Measurements from ENCODE around the gene CCSER1.

Gene CCSER1

DNA sequence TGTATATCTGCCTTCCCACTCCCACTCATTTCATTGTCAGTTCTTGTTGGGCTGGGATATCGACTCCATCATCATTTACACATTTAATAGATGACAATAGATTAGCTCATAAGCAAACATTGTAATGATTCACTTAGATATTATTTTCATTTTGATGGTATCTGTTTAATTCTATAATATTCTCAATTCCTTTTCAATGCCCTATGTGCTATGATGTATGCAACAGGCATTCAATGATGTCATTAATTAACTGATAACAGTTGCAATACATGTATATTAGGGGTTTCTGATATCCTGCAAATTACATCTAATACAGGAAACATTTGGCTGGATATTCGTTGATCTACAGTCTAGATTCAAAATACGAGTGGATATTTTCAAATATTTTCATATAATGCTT, 850.5 kb downstream of the CCSER1 start:
- no peak for FAIRE-seq

DNA sequence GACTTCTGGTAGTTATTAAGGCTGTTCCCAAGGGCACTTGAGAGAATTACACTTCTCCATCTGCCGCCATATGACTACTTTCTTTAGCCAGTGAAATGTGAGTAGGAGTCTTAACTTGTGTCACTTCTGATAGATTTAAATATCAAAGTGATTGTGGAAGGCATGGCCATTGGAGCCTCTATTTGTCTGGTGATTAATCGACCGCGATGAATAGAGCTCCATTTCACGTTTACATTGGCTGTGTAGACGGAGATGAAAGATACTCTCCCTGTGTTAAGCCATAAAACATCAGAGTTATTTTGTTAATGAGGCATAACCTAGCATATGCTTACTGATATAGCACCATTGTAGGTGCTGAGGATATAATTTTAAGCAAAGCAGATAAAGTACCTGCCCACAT, 852.4 kb downstream of the CCSER1 start:
- no peak for FAIRE-seq

DNA sequence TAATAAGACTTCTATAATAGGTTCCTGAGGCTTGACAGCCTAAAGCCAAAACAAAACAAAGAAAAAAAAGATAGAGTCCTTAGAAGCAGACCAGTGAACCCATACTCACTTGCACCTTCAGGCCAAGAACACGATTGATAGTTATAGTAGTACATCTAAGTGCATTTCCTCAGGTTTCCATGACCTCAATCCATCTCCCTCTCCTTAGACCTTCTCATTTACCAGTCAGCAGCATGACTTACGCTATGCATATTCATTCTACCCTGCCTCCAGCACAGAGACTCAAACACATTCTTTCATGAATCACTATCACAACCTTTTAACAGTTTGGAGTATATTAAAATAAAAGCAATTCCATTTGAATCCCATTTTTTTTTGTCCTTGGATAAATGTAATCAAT, 855.6 kb downstream of the CCSER1 start:
- no peak for FAIRE-seq

GRCh38 chr4:90990284-90990683, 863.1 kb downstream of the CCSER1 start:
- FAIRE-seq: no peak

GRCh38 chr4:90992213-90992612, 865.0 kb downstream of the CCSER1 start:
- no peak for FAIRE-seq

DNA sequence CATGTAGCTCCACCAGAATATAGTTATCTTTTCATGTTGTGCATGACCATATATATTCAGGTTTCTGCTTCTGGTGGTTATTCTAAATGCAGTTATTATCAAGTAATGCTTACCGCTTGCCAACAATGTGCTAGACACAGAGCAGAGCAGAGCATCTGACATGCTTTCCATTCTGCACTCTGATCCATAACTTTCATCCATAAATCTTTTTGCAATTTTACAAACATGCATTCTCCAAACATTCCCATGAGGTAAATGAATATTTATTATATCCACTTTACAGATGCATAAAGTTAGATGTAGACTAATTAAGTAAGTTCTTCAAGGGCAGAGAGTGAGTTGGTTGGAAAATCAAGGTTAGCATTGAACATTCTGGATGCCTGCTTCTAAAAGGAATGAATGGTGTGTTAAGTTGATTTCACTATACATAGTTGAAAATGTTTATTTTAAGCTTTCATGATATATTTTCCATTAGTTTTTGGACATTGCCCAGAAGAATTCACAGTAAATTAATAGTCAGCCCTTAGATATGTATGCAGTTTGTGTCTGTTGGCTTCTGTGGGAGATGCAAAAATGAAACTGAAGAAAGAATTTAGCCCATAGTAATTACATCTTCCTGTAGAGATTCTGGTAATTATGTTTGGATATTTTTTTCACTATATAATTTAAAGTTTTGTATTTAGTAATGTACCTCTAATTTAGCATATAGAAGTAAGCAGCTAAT, 867.8 kb downstream of the CCSER1 start:
- FAIRE-seq: no peak

- FAIRE-seq: no peak
Measured at GRCh38 chr4:90995996-90996395, 868.8 kb downstream of the CCSER1 start.

DNA sequence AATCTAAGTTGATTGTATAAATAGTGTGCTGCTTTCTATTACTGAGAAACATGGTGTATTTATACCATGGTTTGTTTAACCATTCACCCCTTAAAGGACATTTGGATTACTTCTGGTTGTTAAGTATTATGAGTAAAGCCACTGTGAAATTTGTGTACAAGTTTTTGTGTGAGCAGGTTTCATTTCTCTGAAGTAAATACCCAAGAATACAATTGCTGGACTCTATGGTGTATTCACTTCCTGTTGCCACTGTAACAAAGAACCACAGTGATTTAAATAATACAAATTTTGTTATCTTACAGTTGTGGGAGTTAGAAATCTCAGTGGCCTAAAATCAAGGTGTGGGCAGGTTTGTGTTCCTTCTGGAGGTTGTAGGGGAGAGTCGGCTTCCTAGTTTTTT, 869.6 kb downstream of the CCSER1 start:
- FAIRE-seq: no peak

DNA sequence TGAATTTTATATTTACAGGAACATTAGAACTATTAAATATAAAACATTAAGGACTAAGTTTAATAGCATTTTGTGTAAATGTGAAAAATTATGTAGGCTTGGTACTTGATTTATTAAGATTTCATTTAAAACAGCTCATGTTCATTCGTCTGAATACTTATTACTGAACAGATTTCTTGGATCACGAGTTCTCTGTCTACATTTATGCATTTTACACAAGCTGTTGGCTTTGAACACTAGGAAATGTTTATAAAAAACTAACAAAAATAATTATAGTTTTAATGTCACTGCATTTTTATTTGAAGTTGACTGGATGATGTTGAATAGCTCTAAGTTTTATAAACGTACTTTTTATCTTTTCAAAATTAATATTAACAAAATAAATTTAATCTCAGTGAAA, 888.7 kb downstream of the CCSER1 start:
- no peak for FAIRE-seq

DNA sequence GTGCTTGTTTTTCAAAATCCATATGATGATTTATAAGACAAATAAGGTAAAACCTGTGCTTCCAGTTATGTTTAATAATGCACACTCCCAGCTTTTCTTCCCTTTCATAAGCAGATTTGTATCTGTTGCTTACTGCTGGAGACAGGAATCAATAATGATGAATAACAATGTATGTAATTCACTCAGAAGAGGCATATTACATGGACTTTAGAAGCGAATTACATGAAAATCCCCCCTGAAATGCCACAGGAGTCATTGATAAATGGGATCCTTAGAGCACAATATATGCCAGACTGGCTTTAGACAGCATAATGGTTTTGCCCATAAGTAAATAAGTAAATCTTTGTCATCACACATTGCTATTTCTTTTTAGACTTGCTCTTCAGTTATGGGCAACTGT, 892.3 kb downstream of the CCSER1 start:
- no peak for FAIRE-seq

GRCh38 chr4:91025241-91026148, 898.3 kb downstream of the CCSER1 start:
- no peak for FAIRE-seq

GRCh38 chr4:91028228-91028627, 901.0 kb downstream of the CCSER1 start:
- no peak for FAIRE-seq

GRCh38 chr4:91031761-91032160, 904.6 kb downstream of the CCSER1 start:
- FAIRE-seq: no peak

DNA sequence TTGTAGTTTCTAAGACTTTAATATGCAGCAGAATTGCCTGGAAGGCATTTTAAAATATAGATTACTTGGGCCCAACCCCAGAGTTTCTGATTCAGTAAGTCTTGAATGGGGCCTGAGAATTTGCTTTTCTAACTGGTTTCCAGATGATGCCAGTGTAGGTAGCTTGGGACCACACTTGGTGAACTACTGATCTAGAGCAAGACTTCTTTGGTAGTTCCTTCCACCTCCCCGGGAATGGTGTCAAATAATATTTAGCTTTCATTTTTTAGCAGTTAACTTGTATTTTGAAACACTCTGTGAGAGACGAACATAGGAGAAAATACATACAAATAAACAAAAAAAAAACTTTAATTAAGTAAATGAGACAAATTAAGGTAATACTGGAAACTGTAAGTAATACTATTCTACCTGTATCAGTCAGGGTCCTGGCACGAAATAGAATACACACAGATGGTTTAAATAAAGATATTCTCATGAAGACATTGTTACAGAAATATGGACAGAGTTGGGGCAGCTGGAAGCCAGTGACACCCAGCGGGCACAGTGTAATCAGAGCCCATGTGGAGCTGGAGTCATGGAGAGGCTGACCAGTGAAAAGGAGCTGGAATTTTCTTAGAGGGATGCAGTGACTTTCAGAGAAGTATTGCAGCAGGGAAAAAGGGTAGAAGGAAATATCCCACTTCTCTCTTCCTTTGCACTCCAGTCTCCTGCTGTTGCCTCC, 905.7 kb downstream of the CCSER1 start:
- FAIRE-seq: no peak

DNA sequence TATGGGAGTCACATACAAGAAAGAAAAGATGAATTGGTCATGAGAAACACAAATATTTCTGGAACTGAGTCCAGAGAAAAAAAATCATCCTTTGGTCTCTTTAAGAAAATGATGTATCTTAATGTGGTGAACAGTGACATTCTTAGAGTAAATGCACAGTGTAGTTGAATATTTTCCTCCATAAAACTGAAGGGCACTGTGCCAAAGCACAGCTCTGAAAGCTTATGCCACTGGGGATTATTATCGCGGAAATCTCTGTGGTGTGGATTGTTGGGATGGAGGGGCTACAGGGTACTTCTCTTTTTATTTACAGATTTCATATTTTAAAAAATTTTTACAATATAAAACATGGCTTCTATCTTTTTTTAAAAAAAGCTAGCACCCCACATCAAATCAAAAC, 908.1 kb downstream of the CCSER1 start:
- no peak for FAIRE-seq

DNA sequence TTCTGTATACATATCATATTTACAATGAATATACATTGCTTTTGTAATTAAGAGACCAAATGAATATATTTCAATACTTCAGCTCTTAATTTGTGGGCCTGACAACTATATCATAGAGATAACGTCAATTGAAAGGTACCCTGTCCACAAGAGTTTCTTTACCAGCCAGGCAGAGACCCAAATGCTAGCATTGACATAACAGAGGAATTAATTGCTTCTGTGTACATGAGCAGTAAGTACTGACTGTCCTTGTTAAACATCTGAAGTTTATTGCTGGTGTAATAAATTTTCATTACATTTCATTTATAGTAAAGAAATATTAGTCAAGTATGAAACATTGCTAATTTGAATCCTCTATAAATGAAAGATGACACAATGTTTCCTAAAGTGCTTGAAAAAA, 910.8 kb downstream of the CCSER1 start:
- FAIRE-seq: no peak

GRCh38 chr4:91057871-91058270, 930.7 kb downstream of the CCSER1 start:
- FAIRE-seq: no peak

DNA sequence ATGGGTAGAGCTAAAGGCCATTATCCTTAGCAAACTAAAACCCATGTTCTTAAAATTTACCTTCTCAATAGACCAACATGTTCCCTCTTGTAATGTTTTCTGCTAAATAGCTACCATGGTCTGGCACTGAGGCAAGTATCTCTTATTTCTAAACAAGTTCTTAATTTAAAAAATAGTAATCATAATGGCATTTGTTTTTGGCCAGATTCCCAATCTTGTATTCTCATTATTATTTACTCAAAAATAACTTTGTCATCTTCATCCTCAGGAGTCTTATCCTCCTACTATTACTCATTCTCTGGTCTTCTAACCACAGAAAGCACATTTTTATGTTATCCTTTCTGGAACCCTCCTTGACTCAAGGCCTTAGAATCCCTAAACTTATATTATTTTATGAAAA, 931.2 kb downstream of the CCSER1 start:
- FAIRE-seq: no peak

DNA sequence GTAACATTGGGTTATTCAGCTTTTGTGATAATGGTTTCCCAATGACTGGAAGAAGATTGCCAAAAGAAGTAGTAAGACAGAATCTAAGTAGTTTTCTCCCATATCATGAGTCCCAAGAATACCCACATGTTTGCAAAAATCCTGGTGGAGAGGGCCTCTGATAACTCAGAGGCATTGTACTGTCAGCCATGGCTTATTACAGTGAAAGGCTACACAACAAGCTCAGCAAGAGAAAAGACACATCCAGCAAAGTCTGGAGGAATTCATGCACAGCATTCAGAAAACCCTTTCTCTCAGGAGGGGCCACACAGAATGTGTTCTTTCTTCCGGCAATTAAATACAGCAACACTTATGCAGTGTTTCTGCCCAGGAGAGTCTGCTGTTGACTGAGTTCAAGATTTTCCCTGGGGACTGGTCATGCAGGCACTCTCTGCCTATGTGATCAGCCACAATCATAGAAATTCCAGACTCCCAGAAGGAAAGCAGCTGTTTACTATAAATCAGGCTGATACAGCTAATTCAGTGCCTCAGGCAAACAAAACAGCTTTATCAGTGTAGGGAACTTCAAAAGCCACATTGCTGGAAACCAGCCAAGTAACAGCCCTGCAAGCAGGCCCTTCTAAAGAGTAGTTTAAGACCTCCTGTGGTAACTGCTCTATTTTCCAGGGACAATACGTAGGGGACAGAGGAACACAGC, 937.1 kb downstream of the CCSER1 start:
- FAIRE-seq: no peak

GRCh38 chr4:91065117-91065516, 937.9 kb downstream of the CCSER1 start:
- FAIRE-seq: no peak

DNA sequence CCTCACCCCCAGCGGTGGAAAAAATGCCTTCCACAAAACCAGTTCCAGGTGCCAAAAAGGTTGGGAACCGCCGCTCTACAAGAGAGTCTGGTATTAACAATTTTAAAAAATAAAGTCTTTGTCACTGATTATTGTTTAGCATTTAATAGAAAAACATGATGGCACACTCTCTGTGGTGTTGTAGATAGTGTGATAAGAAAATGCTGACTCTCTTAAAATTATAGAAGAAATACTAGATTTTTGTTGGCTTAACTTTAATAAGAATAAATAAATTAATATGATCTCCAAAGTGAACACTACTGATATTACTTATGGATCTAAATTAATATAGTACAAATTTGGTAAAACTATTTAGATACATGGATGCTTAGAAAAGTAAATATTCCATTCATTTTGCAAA, 943.5 kb downstream of the CCSER1 start:
- FAIRE-seq: no peak

DNA sequence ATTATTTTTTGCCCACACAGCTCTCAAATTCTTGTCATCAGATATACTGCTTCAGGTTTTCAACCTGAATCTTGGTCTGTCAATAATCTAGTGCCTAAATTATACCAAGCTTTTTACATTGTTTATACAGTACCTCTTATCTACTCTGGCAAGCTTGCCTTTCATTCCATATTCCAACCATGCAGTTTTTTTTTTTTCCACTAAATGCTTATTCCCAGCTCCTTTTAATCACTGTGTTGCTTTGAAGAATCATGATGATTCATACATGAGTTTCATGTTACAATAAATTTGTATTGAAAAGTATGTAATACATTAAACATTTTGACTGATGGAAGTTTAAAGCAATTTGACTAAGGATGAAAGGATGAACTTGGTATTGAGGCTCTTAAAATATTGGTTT, 949.0 kb downstream of the CCSER1 start:
- FAIRE-seq: no peak

- FAIRE-seq: no peak
Measured at GRCh38 chr4:91085961-91086360, 958.8 kb downstream of the CCSER1 start.
